ENCODE measurements around the gene PPP1R1B.

GRCh38 chr17:39581071-39581758 lies 45.5 kb upstream of the PPP1R1B start:
- TF ChIP-seq, protein P1, sequence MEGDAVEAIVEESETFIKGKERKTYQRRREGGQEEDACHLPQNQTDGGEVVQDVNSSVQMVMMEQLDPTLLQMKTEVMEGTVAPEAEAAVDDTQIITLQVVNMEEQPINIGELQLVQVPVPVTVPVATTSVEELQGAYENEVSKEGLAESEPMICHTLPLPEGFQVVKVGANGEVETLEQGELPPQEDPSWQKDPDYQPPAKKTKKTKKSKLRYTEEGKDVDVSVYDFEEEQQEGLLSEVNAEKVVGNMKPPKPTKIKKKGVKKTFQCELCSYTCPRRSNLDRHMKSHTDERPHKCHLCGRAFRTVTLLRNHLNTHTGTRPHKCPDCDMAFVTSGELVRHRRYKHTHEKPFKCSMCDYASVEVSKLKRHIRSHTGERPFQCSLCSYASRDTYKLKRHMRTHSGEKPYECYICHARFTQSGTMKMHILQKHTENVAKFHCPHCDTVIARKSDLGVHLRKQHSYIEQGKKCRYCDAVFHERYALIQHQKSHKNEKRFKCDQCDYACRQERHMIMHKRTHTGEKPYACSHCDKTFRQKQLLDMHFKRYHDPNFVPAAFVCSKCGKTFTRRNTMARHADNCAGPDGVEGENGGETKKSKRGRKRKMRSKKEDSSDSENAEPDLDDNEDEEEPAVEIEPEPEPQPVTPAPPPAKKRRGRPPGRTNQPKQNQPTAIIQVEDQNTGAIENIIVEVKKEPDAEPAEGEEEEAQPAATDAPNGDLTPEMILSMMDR (IDR thresholded peaks at IDR 0.05), result no peak
- TF ChIP-seq EZH2 (IDR thresholded peaks at IDR 0.05), result no peak
